ENCODE measurements around the gene PRICKLE3. TPM values are rescaled to one million over a fixed set of nuclear protein-coding genes. Genes with fewer than 3 reads are reported as not detected.

Gene PRICKLE3
- total and polyA plus RNA-seq, 2 of the 4 experiments (the other 2 are of a cell fraction), result 3.4 to 6.4 TPM

GRCh38 chrX:49184294-49185281 lies 1.6 kb downstream of the PRICKLE3 start:
- H3K9ac ChIP-seq (ENCODE audit: low read depth, low read length), result no peak overlapping the region
- no peak overlapping the region for H3K14ac ChIP-seq (replicated peaks; ENCODE audit: low read depth, low read length)
- peaks cover 5 to 22% of the 10 kb centered on the region in 2 experiments; a peak in 2 of 4 replicates for H3K79me1 ChIP-seq (ENCODE audit: low read depth in 1 of 2, low read length in 2 of 2)
- peaks cover 5% of the 10 kb centered on the region; the same call in 1 of the 2 replicates for H3K36me3 ChIP-seq (ENCODE audit: control insufficient read depth, insufficient read depth, low read length)
- in situ Hi-C loops (cut with MboI; ENCODE audit: low sequenced_read_pairs) (no loop called here), intact Hi-C loops (cut with micrococcal nuclease) (no loop called here), dilution Hi-C loops (cut with HindIII; ENCODE audit: low sequenced_read_pairs, unreplicated experiment) (no loop called here)
- H2AFZ ChIP-seq (replicated peaks; ENCODE audit: low read length, poor library complexity), result peak overlapping the region; percentile 92
- DNase-seq, result peak; percentile 83
- no peak overlapping the region for H4K5ac ChIP-seq (ENCODE audit: low read depth, low read length)
- H3K9me1 ChIP-seq (ENCODE audit: insufficient read depth, low read length), result peaks cover 3% of the 10 kb centered on the region; the same call in 1 of the 2 replicates
- H2BK120ac ChIP-seq (ENCODE audit: low read depth, low read length), result no peak overlapping the region
- no peaks in the 10 kb centered on the region for H4K20me1 ChIP-seq (ENCODE audit: insufficient read depth, low read length)
- peak overlapping the region; percentile 30; the same call in 1 of the 2 replicates for H3K27ac ChIP-seq (ENCODE audit: insufficient read depth, low read length)
- H2AK9ac ChIP-seq (replicated peaks; ENCODE audit: low read depth, low read length, poor library complexity), result peak overlapping the region; percentile 88
- H2AK5ac ChIP-seq (ENCODE audit: low read depth, low read length), result no peak overlapping the region; the same call in 1 of the 2 replicates
- no peaks in the 10 kb centered on the region for H3K9me3 ChIP-seq (ENCODE audit: control insufficient read depth, insufficient read depth, low read length)
- ChIA-PET POLR2A (ENCODE audit: unreplicated experiment) (no interaction called here), CTCF (interaction anchor here (0.6 kb wide), 2 partner anchors 29 to 44 kb away, joined by 3 read pairs; no protein-coding TSS in a partner anchor)
- no peak overlapping the region for H3K18ac ChIP-seq (ENCODE audit: low read depth, low read length)
- peak overlapping the region; percentile 37 for H2BK5ac ChIP-seq (ENCODE audit: low read depth, low read length, poor library complexity, severe bottlenecking)
- peak overlapping the region; percentile 34 to 61; a peak in 2 of 4 replicates for H4K8ac ChIP-seq (ENCODE audit: low read depth in 2 of 2, low read length in 2 of 2)
- H4K91ac ChIP-seq (ENCODE audit: insufficient read depth, low read depth, low read length), result no peak overlapping the region
- peak; percentile 88 for ATAC-seq (ENCODE audit: low read depth)
- H3K4me1 ChIP-seq (ENCODE audit: control insufficient read depth, insufficient read depth, low read length), result peaks cover 3% of the 10 kb centered on the region
- H3K4me3 ChIP-seq (ENCODE audit: insufficient read depth, low read depth, low read length), result peak overlapping the region; percentile 32
- BruUV-seq (replicated peaks), result no TSS peak
- 43% methylated on average over 21 of the region's 46 CpGs; no CpG with 5 or more reads in 1 of the 2 experiments for WGBS, 2 experiments (ENCODE audit: extremely low coverage in 2 of 2, insufficient read length in 1 of 2)
- no peak overlapping the region for H3K23ac ChIP-seq (ENCODE audit: low read depth, low read length)
- H3K27me3 ChIP-seq (ENCODE audit: control insufficient read depth, insufficient read depth, low read length), result no peaks in the 10 kb centered on the region
- no peak overlapping the region for H2BK20ac ChIP-seq (ENCODE audit: low read depth, low read length)
- H3K4me2 ChIP-seq (ENCODE audit: low read depth, low read length), result peak overlapping the region; percentile 73
- H3K4ac ChIP-seq (ENCODE audit: low read depth, low read length), result peak overlapping the region; percentile 35
- no peak overlapping the region for H2BK15ac ChIP-seq (ENCODE audit: low read depth, low read length)
- no peak overlapping the region for H3K56ac ChIP-seq (ENCODE audit: extremely low read depth, insufficient read depth, low read length)
- TF ChIP-seq RAD21 (IDR thresholded peaks at IDR 0.05; ENCODE audit: low read length) (no peak), CEBPB (IDR thresholded peaks at IDR 0.05; ENCODE audit: low read depth, low read length) (no peak), BHLHE40 (IDR thresholded peaks at IDR 0.05; ENCODE audit: low read depth, low read length) (no peak), FOS (IDR thresholded peaks at IDR 0.05; ENCODE audit: low read depth, low read length) (no peak), MXI1 (IDR thresholded peaks at IDR 0.05; ENCODE audit: borderline replicate concordance, low read depth, low read length) (no peak), MAFK (IDR thresholded peaks at IDR 0.05; ENCODE audit: low read depth, low read length) (no peak), RCOR1 (IDR thresholded peaks at IDR 0.05; ENCODE audit: insufficient replicate concordance, low read length) (no peak), SMC3 (IDR thresholded peaks at IDR 0.05; ENCODE audit: low read depth, low read length) (no peak), MAZ (IDR thresholded peaks at IDR 0.05; ENCODE audit: borderline replicate concordance, low read depth, low read length) (no peak), ELK1 (IDR thresholded peaks at IDR 0.05; ENCODE audit: borderline replicate concordance, low read depth, low read length) (no peak), USF2 (IDR thresholded peaks at IDR 0.05; ENCODE audit: low read depth, low read length) (no peak), CTCF (conservative IDR thresholded peaks at IDR 0.05; ENCODE audit: low read depth, low read length) (no peak), RFX5 (IDR thresholded peaks at IDR 0.05; ENCODE audit: low read depth, low read length) (no peak)
